Neural cell (in vitro differentiated cells): ENCODE data around the gene ACAP1. TPM values are rescaled to one million over a fixed set of nuclear protein-coding genes. Genes with fewer than 3 reads are reported as not detected.
"Not testable (repeated sequence)": the region's sequence is repeated elsewhere in the genome, so short reads cannot be mapped to it uniquely, and the experiment has no call there.

Source experiments
- H2AFZ ChIP-seq: fragments of 200-600, 300-800 bp; sonication (generic), shearing (Covaris generic); 2 replicates; pipeline ENCODE4 v1.6.0; 2014; ENCODE audit warnings: low read depth, mild to moderate bottlenecking, antibody characterized with exemption, low read length, moderate library complexity
- H3F3A ChIP-seq: fragments of 200-600 bp; shearing (Covaris generic); 2 replicates; pipeline ENCODE4 v1.6.1; 2016; ENCODE audit warnings: mild to moderate bottlenecking, moderate library complexity, mixed read lengths, antibody characterized with exemption, low read length; ENCODE audit not compliant: insufficient read depth, poor library complexity, severe bottlenecking
- H3K27ac ChIP-seq: fragments of 200-600, 300-800 bp; sonication (generic), shearing (Covaris generic); 2 replicates; pipeline ENCODE4 v1.5.1; 2014; ENCODE audit warnings: mild to moderate bottlenecking, low read length, moderate library complexity
- H3K27me3 ChIP-seq: fragments of 300-800, 200-600 bp; sonication (generic), shearing (Covaris generic); 2 replicates; pipeline ENCODE4 v1.6.0; 2014; ENCODE audit warnings: mild to moderate bottlenecking, low read depth, low read length, moderate library complexity; ENCODE audit not compliant: insufficient read depth
- H3K36me3 ChIP-seq: fragments of 300-800, 200-600 bp; sonication (generic), shearing (Covaris generic); 2 replicates; pipeline ENCODE4 v1.5.1; 2014; ENCODE audit warnings: mild to moderate bottlenecking, antibody characterized with exemption, low read length, moderate library complexity; ENCODE audit not compliant: insufficient read depth
- H3K4me2 ChIP-seq: fragments of 300-800, 200-600 bp; sonication (generic), shearing (Covaris generic); 2 replicates; pipeline ENCODE4 v1.6.0; 2014; ENCODE audit warnings: mild to moderate bottlenecking, low read length
- H3K4me3 ChIP-seq: fragments of 300-800, 200-600 bp; sonication (generic), shearing (Covaris generic); 2 replicates; pipeline ENCODE4 v1.5.1; 2014; ENCODE audit warnings: mild to moderate bottlenecking, low read length, moderate library complexity
- H3K79me2 ChIP-seq: fragments of 200-600 bp; shearing (Covaris generic); replicated peaks from 2 replicates; pipeline ENCODE4 v1.6.0; 2014; ENCODE audit warnings: mild to moderate bottlenecking, low read length, moderate library complexity; ENCODE audit not compliant: insufficient read depth
- H3K9ac ChIP-seq: fragments of 300-800, 200-600 bp; sonication (generic), shearing (Covaris generic); 2 replicates; pipeline ENCODE4 v1.6.1; 2016; ENCODE audit warnings: mild to moderate bottlenecking, low read length, mixed read lengths
- H3K9me2 ChIP-seq: fragments of 200-600 bp; shearing (Covaris generic); 2 replicates; pipeline ENCODE4 v1.6.1; 2016; ENCODE audit warnings: mild to moderate bottlenecking, low read length, mixed read lengths; ENCODE audit not compliant: insufficient read depth
- H3K9me3 ChIP-seq: fragments of 200-600, 300-800 bp; sonication (generic), shearing (Covaris generic); 2 replicates; pipeline ENCODE4 v1.6.1; 2016; ENCODE audit warnings: mild to moderate bottlenecking, mixed run types, low read length, moderate library complexity, mixed read lengths
- H4K20me1 ChIP-seq: fragments of 200-600 bp; shearing (Covaris generic); 2 replicates; pipeline ENCODE4 v1.6.1; 2016; ENCODE audit warnings: mild to moderate bottlenecking, mixed run types; ENCODE audit not compliant: insufficient read depth
- CTCF ChIP-seq: fragments of 450-650 bp; IDR thresholded peaks from 2 replicates; pipeline ENCODE4 v1.5.1; 2014; ENCODE audit warnings: antibody characterized with exemption, mild to moderate bottlenecking, moderate library complexity; ENCODE audit not compliant: poor library complexity, severe bottlenecking
- EP300 ChIP-seq: fragments of 450-650 bp; conservative IDR thresholded peaks from 2 replicates; pipeline ENCODE4 v1.6.1; 2014; ENCODE audit warnings: antibody characterized with exemption, mild to moderate bottlenecking, moderate library complexity; ENCODE audit not compliant: poor library complexity, severe bottlenecking
- EZH2 ChIP-seq: fragments of 200-600, 300-800 bp; shearing (Covaris generic), sonication (generic); IDR thresholded peaks from 2 replicates; pipeline ENCODE4 v1.6.1; 2014; ENCODE audit warnings: antibody characterized with exemption, low read length, borderline replicate concordance, mild to moderate bottlenecking; ENCODE audit not compliant: insufficient read depth, poor library complexity, severe bottlenecking
- MXI1 ChIP-seq: fragments of 450-650 bp; conservative IDR thresholded peaks from 2 replicates; pipeline ENCODE4 v1.6.1; 2014; ENCODE audit warnings: antibody characterized with exemption, mild to moderate bottlenecking; ENCODE audit not compliant: poor library complexity, severe bottlenecking
- POLR2AphosphoS5 ChIP-seq: IDR thresholded peaks from 2 replicates; pipeline ENCODE4 v1.6.1; 2012
- RAD21 ChIP-seq: fragments of 450-650 bp; conservative IDR thresholded peaks from 2 replicates; pipeline ENCODE4 v1.6.1; 2014; ENCODE audit warnings: antibody characterized with exemption, mild to moderate bottlenecking, moderate library complexity
- REST ChIP-seq: IDR thresholded peaks from 2 replicates; pipeline ENCODE4 v1.6.1; 2012; ENCODE audit warnings: borderline replicate concordance
- TAF1 ChIP-seq: IDR thresholded peaks from 2 replicates; pipeline ENCODE4 v1.6.1; 2012; ENCODE audit warnings: low read depth
- polyA plus RNA-seq: library from polyadenylated mRNA; depleted of rRNA; stranded (reverse); fragments of >200 nt; gene quantifications from 2 replicates; pipeline ENCODE4 v1.2.3, GENCODE V29; 2014

Gene ACAP1
- polyA plus RNA-seq, 1 donor from 2014 or later: 0.66 TPM

DNA sequence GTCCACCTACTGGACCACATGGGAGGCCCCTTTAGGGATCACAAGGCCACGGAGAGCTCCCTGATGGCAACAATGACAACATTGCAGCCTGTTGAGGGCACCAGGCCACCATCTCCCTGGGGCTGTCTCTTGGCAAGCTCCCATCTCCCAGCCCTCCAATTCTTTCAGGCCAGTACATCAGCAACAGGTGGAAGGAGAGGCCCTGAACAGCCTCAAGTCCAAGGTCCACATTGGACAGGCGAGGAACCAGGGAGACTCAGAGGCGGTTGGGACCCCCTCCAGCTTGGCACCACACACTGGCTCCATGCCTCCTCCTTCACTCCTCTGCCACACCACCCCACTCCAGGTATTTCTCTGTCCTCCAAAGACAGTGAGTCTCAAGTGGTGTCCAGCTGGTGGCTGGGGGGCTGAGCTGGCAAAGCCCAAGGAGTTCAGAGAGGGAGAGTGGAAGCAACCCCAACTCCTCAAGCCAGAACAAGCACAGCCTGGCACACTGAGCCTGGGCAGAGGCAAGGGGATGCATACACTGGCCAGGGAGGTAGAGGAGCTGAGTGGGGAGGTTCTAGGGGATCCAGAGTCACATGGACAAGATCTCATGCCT is 1.3 kb upstream of the ACAP1 start:
- TF ChIP-seq REST (no peak), TAF1 (no peak), POLR2AphosphoS5 (no peak)
- no peaks in the 10 kb centered on the region for H3K9me3 ChIP-seq
- no peak overlapping the region for H2AFZ ChIP-seq
- H3K27me3 ChIP-seq: no peaks in the 10 kb centered on the region
- H3K79me2 ChIP-seq: no peaks in the 10 kb centered on the region
- H3K36me3 ChIP-seq: no peaks in the 10 kb centered on the region
- H4K20me1 ChIP-seq: no peaks in the 10 kb centered on the region
- no peaks in the 10 kb centered on the region for H3K9me2 ChIP-seq
- no peak overlapping the region for H3K9ac ChIP-seq
- H3K27ac ChIP-seq: no peak overlapping the region
- H3F3A ChIP-seq: no peaks in the 10 kb centered on the region
- no peak overlapping the region for H3K4me2 ChIP-seq
- H3K4me3 ChIP-seq: no peak overlapping the region

DNA sequence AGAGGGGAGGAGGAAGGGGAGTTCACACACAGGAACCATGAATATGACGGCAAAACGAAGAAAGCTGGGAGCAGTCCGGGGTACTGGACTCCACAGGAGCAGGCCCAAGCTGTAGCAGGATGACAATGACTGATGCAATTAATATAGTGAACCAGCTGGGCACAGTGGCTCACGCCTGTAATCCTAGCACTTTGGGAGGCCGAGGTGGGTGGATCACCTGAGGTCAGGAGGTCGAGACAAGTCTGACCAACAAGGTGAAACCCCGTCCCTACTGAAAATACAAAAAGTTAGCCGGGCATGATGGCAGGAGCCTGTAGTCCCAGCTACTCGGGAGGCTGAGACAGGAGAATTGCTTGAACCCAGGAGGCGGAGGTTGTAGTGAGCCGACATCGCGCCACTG is 564 bp upstream of the ACAP1 start:
- H3K27ac ChIP-seq, H3K4me2 ChIP-seq: not testable (repeated sequence)

DNA sequence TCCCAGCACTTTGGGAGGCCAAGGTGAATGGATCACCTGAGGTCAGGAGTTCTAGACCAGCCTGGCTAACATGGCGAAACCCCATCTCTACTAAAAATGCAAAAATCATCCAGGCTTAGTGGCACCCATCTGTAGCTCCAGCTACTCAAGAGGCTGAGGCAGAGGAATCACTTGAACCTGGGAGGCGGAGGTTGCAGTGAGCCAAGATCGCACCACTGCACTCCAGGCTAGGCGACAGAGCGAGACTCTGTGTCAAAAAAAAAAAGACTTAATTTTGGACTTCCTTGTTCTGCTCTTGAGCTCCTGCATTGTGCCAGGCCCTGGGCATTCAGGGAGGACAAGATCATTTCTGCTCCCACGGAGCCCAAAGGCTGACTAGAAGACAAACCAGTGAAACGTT is 1.3 kb downstream of the ACAP1 start:
- H3K4me2 ChIP-seq: not testable (repeated sequence)

More for the DNA sequence above, 564 bp upstream of the ACAP1 start:
- H3K9me3 ChIP-seq, H3K27me3 ChIP-seq, H3F3A ChIP-seq, H3K9ac ChIP-seq, H4K20me1 ChIP-seq, H3K4me3 ChIP-seq, H3K36me3 ChIP-seq, H3K9me2 ChIP-seq, H3K79me2 ChIP-seq, H2AFZ ChIP-seq: not testable (repeated sequence)

DNA sequence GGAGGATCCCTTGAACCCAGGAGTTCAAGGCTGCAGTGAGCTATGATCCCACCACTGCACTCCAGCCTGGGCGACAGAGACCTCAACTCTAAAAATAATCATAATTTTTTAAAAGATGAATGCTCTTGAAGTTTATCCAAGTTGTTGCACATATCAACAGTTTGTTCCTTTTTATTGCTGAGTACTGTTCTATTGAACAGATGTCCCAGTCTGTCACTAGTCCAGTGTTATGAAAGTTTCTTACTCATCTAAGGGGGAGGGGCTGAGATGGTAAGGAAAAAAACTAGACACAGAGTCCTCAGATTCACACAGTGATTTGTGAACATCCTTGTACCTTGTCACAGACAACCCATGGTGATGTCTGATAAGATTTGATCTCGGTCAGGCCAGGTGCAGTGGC is 3.9 kb downstream of the ACAP1 start:
- no peak overlapping the region for H2AFZ ChIP-seq
- H3K4me2 ChIP-seq: no peak overlapping the region
- no peaks in the 10 kb centered on the region for H3F3A ChIP-seq
- TF ChIP-seq EZH2 (no peak), EP300 (no peak), RAD21 (no peak), REST (no peak), TAF1 (no peak), CTCF (no peak), POLR2AphosphoS5 (no peak), MXI1 (no peak)
- H3K4me3 ChIP-seq: no peak overlapping the region
- H3K27ac ChIP-seq: no peak overlapping the region
- no peaks in the 10 kb centered on the region for H3K27me3 ChIP-seq
- H4K20me1 ChIP-seq: no peaks in the 10 kb centered on the region
- H3K9me3 ChIP-seq: no peaks in the 10 kb centered on the region
- no peaks in the 10 kb centered on the region for H3K9me2 ChIP-seq
- H3K9ac ChIP-seq: no peak overlapping the region
- H3K79me2 ChIP-seq: no peaks in the 10 kb centered on the region
- no peaks in the 10 kb centered on the region for H3K36me3 ChIP-seq

More for the DNA sequence above, 1.3 kb downstream of the ACAP1 start:
- H3K9me2 ChIP-seq, H3K9me3 ChIP-seq, H3K27ac ChIP-seq, H3K79me2 ChIP-seq, H3K4me3 ChIP-seq, H3F3A ChIP-seq, H3K9ac ChIP-seq, H3K36me3 ChIP-seq, H4K20me1 ChIP-seq, H3K27me3 ChIP-seq, H2AFZ ChIP-seq: not testable (repeated sequence)
